HepG2 (cell line): ENCODE results near the gene CELF2.

Source experiments
- CBX2 ChIP-seq, 2 experiments: fragments of 200-600 bp in 1 of 2; sonication (generic); formaldehyde crosslinking in 1 of 2; IDR thresholded peaks; 2 replicates each; pipeline versions ENCODE4 v1.7.0 to v1.8.1; 2018 to 2022; ENCODE audit warnings: low read depth in 2 of 2, low read length in 1 of 2, mild to moderate bottlenecking in 1 of 2, missing genetic modification reagents in 1 of 2
- CTCF ChIP-seq: sonication (generic); formaldehyde crosslinking; IDR thresholded peaks from 2 replicates; pipeline ENCODE4 v1.5.0; 2020; ENCODE audit warnings: mild to moderate bottlenecking, missing genetic modification reagents, moderate library complexity
- MZF1 ChIP-seq: sonication (generic); formaldehyde crosslinking; IDR thresholded peaks from 2 replicates; pipeline ENCODE4 v1.8.1; 2023; ENCODE audit warnings: mild to moderate bottlenecking, missing genetic modification reagents, borderline replicate concordance
- PAX8 ChIP-seq: sonication (generic); formaldehyde crosslinking; IDR thresholded peaks from 2 replicates; pipeline ENCODE4 v1.8.0; 2022; ENCODE audit warnings: mild to moderate bottlenecking, missing genetic modification reagents, borderline replicate concordance
- SCMH1 ChIP-seq: sonication (generic); formaldehyde crosslinking; IDR thresholded peaks from 2 replicates; pipeline ENCODE4 v1.9.0; 2021; ENCODE audit warnings: missing genetic modification reagents, mild to moderate bottlenecking, borderline replicate concordance
- THAP7 ChIP-seq: sonication (generic); formaldehyde crosslinking; IDR thresholded peaks from 2 replicates; pipeline ENCODE4 v1.8.1; 2023; ENCODE audit warnings: mild to moderate bottlenecking, missing genetic modification reagents
- TRAFD1 ChIP-seq: sonication (generic); formaldehyde crosslinking; IDR thresholded peaks from 2 replicates; pipeline ENCODE4 v1.5.1; 2020; ENCODE audit warnings: missing genetic modification reagents, mild to moderate bottlenecking, borderline replicate concordance
- ZNF589 ChIP-seq: sonication (generic); formaldehyde crosslinking; conservative IDR thresholded peaks from 2 replicates; pipeline ENCODE4 v1.8.0; 2022; ENCODE audit warnings: mild to moderate bottlenecking, moderate library complexity, missing genetic modification reagents

GRCh38 chr10:11364241-11364640 is 346.6 kb downstream of the CELF2 start:
- TF ChIP-seq TRAFD1 (CRISPR knock-in tag) (no peak), CBX2 (IDR thresholded peaks at IDR 0.05; ENCODE audit: low read depth, low read length) (no peak), CBX2 (CRISPR knock-in tag; IDR thresholded peaks at IDR 0.05; ENCODE audit: low read depth) (no peak), SCMH1 (CRISPR knock-in tag) (no peak), THAP7 (CRISPR knock-in tag) (no peak), PAX8 (no peak), MZF1 (no peak), CTCF (CRISPR knock-in tag) (no peak), ZNF589 (CRISPR knock-in tag) (no peak)
